Measurements from ENCODE around the gene CACFD1. TPM values are rescaled to one million over a fixed set of nuclear protein-coding genes. Genes with fewer than 3 reads are reported as not detected.

Gene CACFD1
- total RNA-seq, 1 experiment from 2014 or later = 10.6 TPM

- POLR2A ChIA-PET (ENCODE audit: low non-redundant PET) = no interaction called here
- no peaks in the 10 kb centered on the region for H3K9me3 ChIP-seq (ENCODE audit: low read depth, low read length, poor library complexity, severe bottlenecking)
- peaks cover 7% of the 10 kb centered on the region for H3K27me3 ChIP-seq (replicated peaks; ENCODE audit: insufficient read depth, low read depth, low read length, poor library complexity)
- intact Hi-C loops (cut with micrococcal nuclease; ENCODE audit: unreplicated experiment) = no loop called here
- H3K4me1 ChIP-seq (ENCODE audit: insufficient read depth, low read length, poor library complexity, severe bottlenecking) = no peaks in the 10 kb centered on the region
- H3K4me3 ChIP-seq (ENCODE audit: low read depth, low read length, poor library complexity, severe bottlenecking) = no peak overlapping the region
- H3K27ac ChIP-seq (ENCODE audit: low read depth, low read length, poor library complexity, severe bottlenecking) = no peak overlapping the region
- DNase-seq (ENCODE audit: low spot score) = no peak
- no TSS peak for BruUV-seq (replicated peaks)
- TF ChIP-seq, protein P1, sequence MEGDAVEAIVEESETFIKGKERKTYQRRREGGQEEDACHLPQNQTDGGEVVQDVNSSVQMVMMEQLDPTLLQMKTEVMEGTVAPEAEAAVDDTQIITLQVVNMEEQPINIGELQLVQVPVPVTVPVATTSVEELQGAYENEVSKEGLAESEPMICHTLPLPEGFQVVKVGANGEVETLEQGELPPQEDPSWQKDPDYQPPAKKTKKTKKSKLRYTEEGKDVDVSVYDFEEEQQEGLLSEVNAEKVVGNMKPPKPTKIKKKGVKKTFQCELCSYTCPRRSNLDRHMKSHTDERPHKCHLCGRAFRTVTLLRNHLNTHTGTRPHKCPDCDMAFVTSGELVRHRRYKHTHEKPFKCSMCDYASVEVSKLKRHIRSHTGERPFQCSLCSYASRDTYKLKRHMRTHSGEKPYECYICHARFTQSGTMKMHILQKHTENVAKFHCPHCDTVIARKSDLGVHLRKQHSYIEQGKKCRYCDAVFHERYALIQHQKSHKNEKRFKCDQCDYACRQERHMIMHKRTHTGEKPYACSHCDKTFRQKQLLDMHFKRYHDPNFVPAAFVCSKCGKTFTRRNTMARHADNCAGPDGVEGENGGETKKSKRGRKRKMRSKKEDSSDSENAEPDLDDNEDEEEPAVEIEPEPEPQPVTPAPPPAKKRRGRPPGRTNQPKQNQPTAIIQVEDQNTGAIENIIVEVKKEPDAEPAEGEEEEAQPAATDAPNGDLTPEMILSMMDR (conservative IDR thresholded peaks at IDR 0.05; ENCODE audit: low read depth, low read length) = no peak
- TF ChIP-seq EZH2 (IDR thresholded peaks at IDR 0.05; ENCODE audit: borderline replicate concordance, low read depth, low read length, poor library complexity, severe bottlenecking) = no peak
- no peaks in the 10 kb centered on the region for H3K36me3 ChIP-seq (ENCODE audit: insufficient read depth, low read length, poor library complexity, severe bottlenecking)
- CTCF ChIA-PET = no interaction called here
Observed at GRCh38 chr9:133423216-133423615, 36.6 kb upstream of the CACFD1 start.

GRCh38 chr9:133424187-133424586 is 35.6 kb upstream of the CACFD1 start:
- no peak overlapping the region for H3K27ac ChIP-seq (ENCODE audit: low read depth, low read length, poor library complexity, severe bottlenecking)
- no peak overlapping the region for H3K4me3 ChIP-seq (ENCODE audit: low read depth, low read length, poor library complexity, severe bottlenecking)
- no peaks in the 10 kb centered on the region for H3K36me3 ChIP-seq (ENCODE audit: insufficient read depth, low read length, poor library complexity, severe bottlenecking)
- H3K9me3 ChIP-seq (ENCODE audit: low read depth, low read length, poor library complexity, severe bottlenecking) = no peaks in the 10 kb centered on the region
- POLR2A ChIA-PET (ENCODE audit: low non-redundant PET) = no interaction called here
- BruUV-seq (replicated peaks) = no TSS peak
- H3K27me3 ChIP-seq (replicated peaks; ENCODE audit: insufficient read depth, low read depth, low read length, poor library complexity) = peaks cover 7% of the 10 kb centered on the region
- DNase-seq (ENCODE audit: low spot score) = no peak
- TF ChIP-seq, protein P1 (conservative IDR thresholded peaks at IDR 0.05; ENCODE audit: low read depth, low read length) = no peak
- no peak for TF ChIP-seq EZH2 (IDR thresholded peaks at IDR 0.05; ENCODE audit: borderline replicate concordance, low read depth, low read length, poor library complexity, severe bottlenecking)
- CTCF ChIA-PET = no interaction called here
- intact Hi-C loops (cut with micrococcal nuclease; ENCODE audit: unreplicated experiment) = no loop called here
- no peaks in the 10 kb centered on the region for H3K4me1 ChIP-seq (ENCODE audit: insufficient read depth, low read length, poor library complexity, severe bottlenecking)

DNA sequence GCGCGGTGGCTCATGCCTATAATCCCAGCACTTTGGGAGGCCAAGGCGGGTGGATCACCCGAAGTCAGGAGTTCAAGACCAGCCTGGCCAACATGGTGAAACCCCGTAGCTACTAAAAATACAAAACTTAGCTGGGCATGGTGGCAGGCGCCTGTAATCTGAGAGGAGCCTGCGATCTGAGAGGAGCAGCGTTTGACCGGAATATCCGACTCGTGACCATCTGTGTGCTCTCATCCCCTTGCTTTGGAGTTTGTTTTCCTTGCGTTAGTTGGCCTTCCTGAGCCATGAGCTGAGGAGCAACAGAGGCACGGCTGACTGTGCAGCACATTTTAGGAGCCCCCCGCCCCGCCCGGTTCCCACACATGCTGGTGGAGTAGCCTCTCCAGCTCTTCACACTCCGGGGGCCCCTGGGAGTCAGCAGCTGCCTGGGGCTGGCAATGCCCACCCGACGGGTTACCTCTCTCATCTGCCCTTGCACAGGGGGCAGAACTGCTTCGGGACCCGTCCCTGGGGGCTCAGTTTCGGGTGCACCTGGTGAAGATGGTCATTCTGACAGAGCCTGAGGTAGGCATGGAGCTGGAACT is 34.6 kb upstream of the CACFD1 start:
- no TSS peak for BruUV-seq (replicated peaks)
- no peaks in the 10 kb centered on the region for H3K36me3 ChIP-seq (ENCODE audit: insufficient read depth, low read length, poor library complexity, severe bottlenecking)
- intact Hi-C loops (cut with micrococcal nuclease; ENCODE audit: unreplicated experiment) = no loop called here
- no peaks in the 10 kb centered on the region for H3K9me3 ChIP-seq (ENCODE audit: low read depth, low read length, poor library complexity, severe bottlenecking)
- peaks cover 7% of the 10 kb centered on the region for H3K27me3 ChIP-seq (replicated peaks; ENCODE audit: insufficient read depth, low read depth, low read length, poor library complexity)
- no peak overlapping the region for H3K4me3 ChIP-seq (ENCODE audit: low read depth, low read length, poor library complexity, severe bottlenecking)
- no peaks in the 10 kb centered on the region for H3K4me1 ChIP-seq (ENCODE audit: insufficient read depth, low read length, poor library complexity, severe bottlenecking)
- TF ChIP-seq, protein P1 (conservative IDR thresholded peaks at IDR 0.05; ENCODE audit: low read depth, low read length) = no peak
- TF ChIP-seq EZH2 (IDR thresholded peaks at IDR 0.05; ENCODE audit: borderline replicate concordance, low read depth, low read length, poor library complexity, severe bottlenecking) = no peak
- ChIA-PET POLR2A (ENCODE audit: low non-redundant PET) (no interaction called here), CTCF (no interaction called here)
- DNase-seq (ENCODE audit: low spot score) = no peak
- H3K27ac ChIP-seq (ENCODE audit: low read depth, low read length, poor library complexity, severe bottlenecking) = no peak overlapping the region
